HG02798 (cell line): ENCODE measurements around the gene CAMTA2.
"Not testable (repeated sequence)": the region's sequence is repeated elsewhere in the genome, so short reads cannot be mapped to it uniquely, and the experiment has no call there.

ENCODE experiments used
- ATAC-seq: cut with Tn5 transposase; IDR thresholded peaks from one replicate; pipeline ENCODE4 v1.9.1; 2021; ENCODE audit warnings: mild to moderate bottlenecking; ENCODE audit not compliant: unreplicated experiment, poor library complexity

CAMTA2 gene

GRCh38 chr17:4986951-4987766 is at the start of gene CAMTA2:
Gene CAMTA2, minus strand, starts transcription at chr17:4987675. Its CDS starts 1,453 bp downstream, at chr17:4986222.
- ATAC-seq: peak; percentile 75

GRCh38 chr17:5035315-5035714 is 47.8 kb upstream of the CAMTA2 start, which contains the start of gene SLC52A1:
Gene SLC52A1, minus strand, starts transcription at chr17:5035426. Its CDS starts 820 bp downstream, at chr17:5034606.
- no peak for ATAC-seq

GRCh38 chr17:5034651-5035050 is 47.2 kb upstream of the CAMTA2 start:
- ATAC-seq: no peak

DNA sequence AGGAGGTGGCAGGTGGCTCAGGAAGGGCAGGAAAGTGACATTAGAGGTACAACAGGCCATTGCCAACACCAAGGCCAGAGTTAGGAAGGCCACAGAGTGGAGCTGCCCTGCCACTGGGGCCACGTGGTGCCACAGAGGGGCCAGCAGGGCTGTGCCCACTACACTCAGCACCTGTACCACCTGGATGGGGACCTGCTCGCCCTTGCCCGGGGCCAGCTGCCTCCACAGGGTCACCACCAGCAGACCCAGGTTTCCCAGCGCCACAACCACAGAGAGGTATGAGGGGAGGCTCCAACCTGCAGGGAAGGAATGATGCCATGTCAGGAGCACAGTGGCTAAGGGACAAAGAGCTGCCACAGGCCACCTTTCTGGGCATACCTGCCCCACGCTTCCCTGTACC is 46.6 kb upstream of the CAMTA2 start:
- ATAC-seq: no peak

DNA sequence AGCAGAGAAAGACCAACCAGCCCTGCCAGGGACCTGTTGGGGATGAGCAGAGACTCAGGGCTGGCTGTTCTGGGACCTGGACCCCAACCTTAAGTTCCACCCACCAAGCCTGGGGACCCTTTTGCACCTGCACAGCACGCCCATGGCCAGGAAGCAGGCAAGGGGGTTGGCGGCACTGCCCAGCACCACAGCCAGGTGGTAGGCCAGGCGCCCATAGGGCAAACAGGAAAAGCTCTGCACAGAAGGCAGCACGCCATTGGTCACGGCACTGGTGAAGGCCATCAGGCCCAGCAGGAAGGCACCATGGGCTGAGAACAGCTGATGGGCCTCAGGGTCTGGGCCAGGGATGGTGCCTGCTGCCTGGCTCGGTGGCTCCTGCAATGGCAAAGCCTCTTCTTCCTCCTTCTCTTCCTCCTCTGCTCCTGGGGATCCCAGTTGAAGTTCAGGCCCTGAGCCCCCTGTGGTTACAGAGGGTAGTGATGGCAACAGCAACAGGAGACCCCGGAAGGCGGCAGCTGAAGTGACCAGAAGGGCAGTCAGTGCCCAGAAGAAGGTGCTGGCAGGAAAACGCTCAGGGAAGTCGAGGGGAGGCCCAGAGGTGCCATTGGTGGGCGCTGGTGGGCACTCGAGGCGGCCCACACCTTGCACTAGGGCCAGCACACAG is 46.0 kb upstream of the CAMTA2 start:
- no peak for ATAC-seq

DNA sequence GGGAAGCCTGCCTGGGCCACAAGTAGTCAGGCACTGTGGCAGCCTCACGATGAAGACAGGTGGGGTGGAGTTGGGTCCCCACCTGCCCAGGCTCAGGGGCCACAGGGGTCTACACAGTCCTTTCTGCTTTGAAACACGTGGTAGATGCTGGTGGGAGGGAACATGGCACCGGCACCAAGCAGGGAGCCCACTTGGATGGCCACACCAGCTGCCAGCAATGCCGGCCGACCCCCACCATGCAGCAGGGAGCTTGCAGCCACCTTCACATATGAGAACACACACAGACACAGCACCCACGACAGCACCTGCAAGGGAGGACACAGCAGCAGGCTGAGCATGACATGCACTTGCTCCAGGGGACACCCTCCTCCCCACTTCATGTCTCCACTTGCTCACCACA is 45.4 kb upstream of the CAMTA2 start:
- no peak for ATAC-seq

DNA sequence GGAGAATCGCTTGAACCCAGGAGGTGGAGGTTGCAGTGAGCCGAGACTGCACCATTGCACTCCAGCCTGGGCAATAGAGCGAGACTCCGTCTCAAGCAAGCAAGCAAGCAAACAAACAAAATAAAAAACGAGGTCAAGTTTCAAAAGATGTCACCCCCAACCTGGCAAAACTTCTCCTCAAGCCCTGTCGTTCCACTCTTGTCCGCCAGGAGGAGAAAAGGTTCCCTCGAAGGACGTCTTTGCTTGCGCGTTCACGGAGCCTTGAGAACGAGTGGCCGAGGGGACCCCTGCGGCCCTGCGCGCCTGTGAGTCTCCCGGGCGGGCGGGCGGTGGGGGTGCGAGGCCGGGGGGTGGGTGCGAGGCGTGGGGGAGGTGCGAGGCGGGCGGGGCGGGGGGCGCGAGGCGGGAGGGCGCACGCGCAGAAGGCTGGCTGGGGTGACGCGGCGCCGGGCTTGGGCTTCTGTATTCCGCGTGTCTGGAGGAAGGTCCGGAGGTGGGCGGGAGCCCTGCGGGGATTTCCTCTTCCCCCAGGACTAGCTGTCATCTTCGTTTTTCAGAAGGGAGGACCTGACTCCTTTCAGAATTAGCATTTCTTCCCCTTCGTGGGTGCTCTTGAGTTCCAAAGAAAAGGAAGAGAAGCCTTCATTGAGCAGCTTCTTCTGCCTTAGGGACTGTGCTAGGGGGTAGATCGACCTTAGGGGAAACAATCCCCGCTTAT is 44.0 kb upstream of the CAMTA2 start:
- peak; percentile 77 for ATAC-seq

DNA sequence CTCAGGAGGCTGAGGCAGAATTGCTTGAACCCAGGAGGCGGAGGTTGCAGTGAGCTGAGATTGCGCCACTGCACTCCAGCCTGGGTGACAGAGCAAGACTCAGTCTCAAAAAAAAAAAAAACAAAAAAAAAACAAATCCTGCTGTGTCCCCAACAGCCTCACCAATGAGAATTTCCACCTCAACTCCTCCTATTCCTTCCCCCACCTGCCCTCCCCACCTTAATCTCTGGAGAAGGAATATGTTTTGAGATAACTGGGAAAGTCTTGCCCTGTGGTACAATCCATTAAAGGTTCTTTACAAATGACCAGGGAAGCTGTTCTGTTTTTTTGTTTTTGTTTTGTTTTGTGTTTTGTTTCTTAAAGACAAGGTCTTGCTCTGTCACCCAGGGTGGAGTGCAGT is 42.7 kb upstream of the CAMTA2 start:
- ATAC-seq: not testable (repeated sequence)

- ATAC-seq: no peak
Observed at GRCh38 chr17:5027916-5028315, 40.4 kb upstream of the CAMTA2 start.

DNA sequence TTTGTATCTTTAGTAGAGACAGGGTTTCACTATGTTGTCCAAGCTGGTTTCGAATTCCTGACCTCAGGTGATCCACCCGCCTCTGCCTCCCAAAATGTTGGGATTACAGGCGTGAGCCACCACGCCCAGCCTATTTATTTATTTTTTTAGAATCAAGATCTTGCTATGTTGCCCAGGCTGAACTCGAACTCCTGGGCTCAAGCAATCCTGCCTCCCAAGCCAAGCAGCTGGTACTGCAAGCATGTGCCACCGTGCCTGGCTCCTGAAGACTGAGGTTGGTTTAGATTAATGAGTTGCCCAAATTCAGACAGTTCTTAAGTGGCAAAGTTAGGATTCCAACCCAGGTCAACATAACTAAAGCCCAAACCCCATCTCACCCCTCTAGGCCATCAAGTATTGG is 39.8 kb upstream of the CAMTA2 start:
- no peak for ATAC-seq

DNA sequence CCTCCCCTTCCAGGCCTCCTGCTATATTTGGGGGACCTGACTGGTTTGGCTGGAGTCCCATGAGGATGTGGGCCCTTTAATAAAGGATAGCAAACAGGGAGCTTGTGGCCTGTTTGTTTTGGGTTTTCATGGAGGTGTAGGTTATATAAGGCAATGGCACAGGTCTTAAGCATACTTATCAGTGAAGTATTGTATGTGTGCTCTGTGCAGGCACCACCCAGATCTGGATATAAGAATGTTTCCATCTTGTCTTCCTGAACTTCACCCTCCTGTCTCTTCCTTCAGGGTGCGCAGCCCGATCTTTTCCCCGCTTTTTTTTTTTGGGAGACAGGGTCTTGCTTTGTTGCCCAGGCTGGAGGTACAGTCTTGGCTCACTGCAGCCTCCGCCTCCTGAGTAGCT is 37.1 kb upstream of the CAMTA2 start:
- no peak for ATAC-seq

DNA sequence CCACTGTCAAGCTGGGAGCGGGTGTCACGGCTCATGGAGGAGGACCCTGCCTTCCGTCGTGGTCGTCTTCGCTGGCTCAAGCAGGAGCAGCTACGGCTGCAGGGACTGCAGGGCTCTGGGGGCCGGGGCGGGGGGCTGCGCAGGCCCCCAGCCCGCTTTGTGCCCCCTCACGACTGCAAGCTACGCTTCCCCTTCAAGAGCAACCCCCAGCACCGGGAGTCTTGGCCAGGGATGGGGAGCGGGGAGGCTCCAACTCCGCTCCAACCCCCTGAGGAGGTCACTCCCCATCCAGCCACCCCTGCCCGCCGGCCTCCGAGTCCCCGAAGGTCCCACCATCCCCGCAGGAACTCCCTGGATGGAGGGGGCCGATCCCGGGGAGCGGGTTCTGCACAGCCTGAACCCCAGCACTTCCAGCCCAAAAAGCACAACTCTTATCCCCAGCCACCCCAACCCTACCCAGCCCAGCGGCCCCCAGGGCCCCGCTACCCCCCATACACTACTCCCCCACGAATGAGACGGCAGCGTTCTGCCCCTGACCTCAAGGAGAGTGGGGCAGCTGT is 36.2 kb upstream of the CAMTA2 start:
- no peak for ATAC-seq

DNA sequence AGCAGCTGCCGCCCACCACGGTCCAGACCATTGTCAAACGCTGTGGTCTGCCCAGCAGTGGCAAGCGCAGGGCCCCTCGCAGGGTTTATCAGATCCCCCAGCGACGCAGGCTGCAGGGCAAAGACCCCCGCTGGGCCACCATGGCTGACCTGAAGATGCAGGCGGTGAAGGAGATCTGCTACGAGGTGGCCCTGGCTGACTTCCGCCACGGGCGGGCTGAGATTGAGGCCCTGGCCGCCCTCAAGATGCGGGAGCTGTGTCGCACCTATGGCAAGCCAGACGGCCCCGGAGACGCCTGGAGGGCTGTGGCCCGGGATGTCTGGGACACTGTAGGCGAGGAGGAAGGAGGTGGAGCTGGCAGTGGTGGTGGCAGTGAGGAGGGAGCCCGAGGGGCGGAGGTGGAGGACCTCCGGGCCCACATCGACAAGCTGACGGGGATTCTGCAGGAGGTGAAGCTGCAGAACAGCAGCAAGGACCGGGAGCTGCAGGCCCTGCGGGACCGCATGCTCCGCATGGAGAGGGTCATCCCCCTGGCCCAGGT is 34.8 kb upstream of the CAMTA2 start:
- no peak for ATAC-seq

GRCh38 chr17:5020502-5021023 is 33.1 kb upstream of the CAMTA2 start:
- no peak for ATAC-seq

DNA sequence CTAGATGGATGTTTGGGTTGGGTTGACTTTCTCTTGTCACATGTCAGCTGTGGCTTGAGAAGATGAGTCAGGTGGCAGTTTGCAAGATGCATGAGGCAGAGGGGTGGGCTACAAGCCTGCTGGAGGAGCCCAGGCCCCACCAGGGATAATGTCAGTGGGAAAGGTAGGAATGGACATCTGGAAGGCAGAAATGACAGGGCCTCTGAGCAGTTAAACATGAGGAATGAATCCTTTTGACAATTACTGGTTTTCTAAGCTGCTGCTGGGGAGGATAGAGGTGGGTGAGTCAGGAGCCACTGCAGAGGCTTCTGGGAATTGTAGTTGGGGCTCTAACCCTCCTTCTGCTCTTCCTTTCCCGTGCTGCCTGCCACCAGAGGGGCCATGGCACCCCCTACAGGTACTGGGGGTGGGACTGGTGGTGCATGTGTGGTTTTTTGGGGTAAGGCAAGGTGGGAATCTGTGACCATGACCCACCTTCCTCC is 32.0 kb upstream of the CAMTA2 start:
- no peak for ATAC-seq

DNA sequence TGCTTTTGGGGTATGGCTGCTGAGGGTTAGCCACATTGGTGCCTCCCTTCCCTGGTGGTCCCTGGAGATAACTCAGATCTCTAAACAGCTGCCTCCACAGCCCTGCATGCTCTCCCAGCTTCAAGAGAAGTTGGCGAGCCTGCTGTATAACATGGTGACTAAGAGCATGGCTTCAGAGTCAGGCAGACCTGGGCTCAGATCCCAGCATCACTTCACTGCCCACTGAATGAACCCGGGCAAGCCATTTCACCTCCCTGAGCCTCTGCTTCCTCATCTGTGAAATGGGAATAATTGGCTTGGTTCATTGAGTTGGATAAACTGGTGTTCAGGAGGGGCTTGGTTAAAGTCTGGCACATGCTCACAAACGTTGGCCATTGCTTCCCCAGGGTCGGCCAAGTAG is 26.9 kb upstream of the CAMTA2 start:
- no peak for ATAC-seq

DNA sequence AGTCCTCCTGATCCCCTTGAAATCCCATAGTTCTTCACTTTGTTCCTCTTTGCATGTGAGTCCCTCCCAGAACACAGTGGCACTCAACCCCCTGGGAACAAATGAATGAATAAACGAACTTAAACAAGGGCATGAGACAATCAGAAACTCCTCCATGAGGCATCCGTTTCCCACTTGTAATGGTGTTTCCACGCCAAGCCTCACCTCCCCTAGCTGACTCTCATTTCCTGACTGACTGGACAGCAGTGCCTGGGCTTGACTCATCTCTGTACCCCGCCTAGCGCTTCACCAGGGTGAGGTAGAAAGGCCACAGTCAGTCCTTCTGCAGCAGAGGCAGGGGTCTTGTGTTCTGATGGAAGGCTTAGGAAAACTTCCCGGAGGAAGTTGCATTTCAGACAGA is 24.5 kb upstream of the CAMTA2 start:
- ATAC-seq: no peak

DNA sequence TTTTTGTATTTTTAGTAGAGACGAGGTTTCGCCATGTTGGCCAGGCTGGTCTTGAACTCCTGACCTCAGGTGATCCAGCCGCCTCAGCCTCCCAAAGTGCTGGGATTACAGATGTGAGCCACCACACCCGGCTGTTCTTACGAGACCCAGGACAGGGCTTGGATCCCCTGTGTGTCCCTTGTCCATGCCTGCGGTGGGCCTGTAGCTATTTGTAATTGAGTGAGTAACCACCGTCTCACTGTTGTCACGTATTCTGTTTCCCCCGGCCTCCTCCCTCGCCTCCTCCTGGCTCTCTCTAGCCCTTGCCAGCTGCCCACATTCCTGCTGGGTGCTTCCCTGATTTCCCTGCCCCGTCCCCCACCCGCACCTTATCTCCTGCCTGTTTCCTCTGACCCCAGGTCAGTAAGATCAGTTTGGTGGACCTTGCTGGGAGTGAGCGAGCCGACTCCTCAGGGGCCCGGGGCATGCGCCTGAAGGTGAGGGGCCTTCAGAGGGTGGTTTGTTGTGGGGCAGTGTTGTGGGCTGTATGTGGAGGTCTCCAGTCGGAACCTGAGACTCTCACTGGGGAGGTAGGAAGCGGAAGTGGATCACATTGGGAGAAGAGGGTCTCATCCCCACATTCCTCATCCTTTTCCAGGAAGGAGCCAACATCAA is 15.9 kb upstream of the CAMTA2 start:
- no peak for ATAC-seq

- no peak for ATAC-seq
Observed at GRCh38 chr17:5002121-5002788, 14.8 kb upstream of the CAMTA2 start.
